Caco-2 (cell line): ENCODE measurements around the gene APOBEC3B. TPM values are rescaled to one million over a fixed set of nuclear protein-coding genes. Genes with fewer than 3 reads are reported as not detected.

Experiments
- BruUV-seq: library from RNA; stranded (reverse); fragments of 400-500 nt; replicated peaks from 2 replicates; lab custom pipeline; 2021; lab: Mats Ljungman, UMichigan
- CTCF ChIA-PET: fragments of 300-600 bp; sonication (Branson Sonifier 250); formaldehyde crosslinking; loops from one replicate; lab custom pipeline; 2022; ENCODE audit warnings: antibody characterized with exemption; lab: Charles Lee
- POLR2A ChIA-PET: fragments of 300-600 bp; sonication (Branson Sonifier 250); formaldehyde crosslinking; loops from one replicate; lab custom pipeline; 2022; ENCODE audit warnings: antibody characterized with exemption; lab: Charles Lee
- DNase-seq, 2 experiments: peaks; one replicate each; pipeline versions ENCODE4 v3.0.0 to v3.0.0-alpha.2; 2020 to 2022
- H3K27me3 ChIP-seq: replicated peaks from 2 replicates; pipeline ENCODE4 v1.6.0; 2011; ENCODE audit warnings: low read length; ENCODE audit not compliant: control insufficient read depth, insufficient read depth
- H3K36me3 ChIP-seq: 2 replicates; pipeline ENCODE4 v1.5.1; 2011; ENCODE audit warnings: low read length; ENCODE audit not compliant: control insufficient read depth, insufficient read depth
- H3K4me1 ChIP-seq: fragments of 250-450 bp; sonication (Bioruptor Pico); 2 replicates; pipeline ENCODE4 v1.5.1; 2020; ENCODE audit warnings: mild to moderate bottlenecking
- H3K4me3 ChIP-seq: 2 replicates; pipeline ENCODE4 v1.5.1; 2011; ENCODE audit warnings: low read depth, mild to moderate bottlenecking, control low read depth, low read length
- H3K9me3 ChIP-seq: fragments of 250-450 bp; sonication (Bioruptor Pico); 2 replicates; pipeline ENCODE4 v1.5.1; 2020; ENCODE audit warnings: mild to moderate bottlenecking, moderate library complexity
- H3K27ac Mint-ChIP-seq: one replicate; pipeline ENCODE4 v1.8.0; 2022; ENCODE audit warnings: mixed read lengths; ENCODE audit not compliant: unreplicated experiment
- H3K27me3 Mint-ChIP-seq: one replicate; pipeline ENCODE4 v1.8.0; 2022; ENCODE audit warnings: mixed read lengths; ENCODE audit not compliant: insufficient read depth, unreplicated experiment
- H3K36me3 Mint-ChIP-seq: one replicate; pipeline ENCODE4 v1.8.0; 2022; ENCODE audit warnings: mild to moderate bottlenecking, mixed read lengths; ENCODE audit not compliant: insufficient read depth, unreplicated experiment
- H3K4me1 Mint-ChIP-seq: one replicate; pipeline ENCODE4 v1.8.0; 2022; ENCODE audit warnings: low read depth, mixed read lengths; ENCODE audit not compliant: unreplicated experiment
- H3K4me3 Mint-ChIP-seq: one replicate; pipeline ENCODE4 v1.8.0; 2022; ENCODE audit warnings: mild to moderate bottlenecking, moderate library complexity, mixed read lengths; ENCODE audit not compliant: unreplicated experiment
- H3K9me3 Mint-ChIP-seq: one replicate; pipeline ENCODE4 v1.8.0; 2022; ENCODE audit warnings: mixed read lengths; ENCODE audit not compliant: unreplicated experiment
- CTCF ChIP-seq, 2 experiments: fragments of 200-600 bp in 1 of 2; IDR thresholded peaks; 1 replicate in 1 of 2; 2 replicates in 1 of 2; pipeline versions ENCODE4 v1.5.1 to v1.8.0; 2011 to 2022; ENCODE audit warnings: antibody characterized with exemption in 1 of 2, control low read depth in 1 of 2, inconsistent platforms in 1 of 2, low read depth in 1 of 2, low read length in 1 of 2, mild to moderate bottlenecking in 1 of 2, moderate library complexity in 1 of 2; ENCODE audit not compliant: insufficient read depth in 1 of 2, severe bottlenecking in 1 of 2, unreplicated experiment in 1 of 2
- intact Hi-C: fragments of 100-400 bp; cut with micrococcal nuclease; formaldehyde crosslinking; loops from one replicate; pipeline ENCODE4 v1.10.0; 2022; ENCODE audit not compliant: unreplicated experiment
- total RNA-seq: library from RNA; stranded (reverse); gene quantifications from 2 replicates; pipeline ENCODE4 v1.2.3, GENCODE V29; 2022

The APOBEC3B gene
- total RNA-seq, 1 experiment from 2014 or later: 55.8 TPM

GRCh38 chr22:38936562-38936961, 45.6 kb upstream of the APOBEC3B start:
- no peaks in the 10 kb centered on the region for H3K36me3 ChIP-seq
- ChIA-PET POLR2A (no interaction called here), CTCF (interaction anchor here (0.6 kb wide), 1 partner anchor 380 kb away, joined by 3 read pairs; no protein-coding TSS in a partner anchor)
- Mint-ChIP-seq H3K27me3 (no peaks in the 10 kb centered on the region), H3K4me3 (no peak overlapping the region), H3K36me3 (no peaks in the 10 kb centered on the region), H3K27ac (no peak overlapping the region), H3K4me1 (no peaks in the 10 kb centered on the region), H3K9me3 (no peaks in the 10 kb centered on the region)
- intact Hi-C loops: no loop called here
- H3K4me3 ChIP-seq: no peak overlapping the region
- no peaks in the 10 kb centered on the region for H3K27me3 ChIP-seq
- BruUV-seq: no TSS peak
- H3K9me3 ChIP-seq: no peaks in the 10 kb centered on the region
- no peaks in the 10 kb centered on the region for H3K4me1 ChIP-seq
- DNase-seq: no peak
- no peak for TF ChIP-seq CTCF (IDR thresholded peaks at IDR 0.05; ENCODE audit: insufficient read depth in 1 of 2, low read depth in 1 of 2, low read length in 1 of 2, severe bottlenecking in 1 of 2, unreplicated experiment in 1 of 2)

GRCh38 chr22:38937036-38937435, 45.1 kb upstream of the APOBEC3B start:
- no peaks in the 10 kb centered on the region for H3K36me3 ChIP-seq
- BruUV-seq: no TSS peak
- intact Hi-C loops: no loop called here
- Mint-ChIP-seq H3K27me3 (no peaks in the 10 kb centered on the region), H3K27ac (no peak overlapping the region), H3K36me3 (no peaks in the 10 kb centered on the region), H3K4me3 (no peak overlapping the region), H3K9me3 (no peaks in the 10 kb centered on the region), H3K4me1 (no peaks in the 10 kb centered on the region)
- DNase-seq: no peak
- CTCF ChIA-PET: no interaction called here
- POLR2A ChIA-PET: no interaction called here
- no peaks in the 10 kb centered on the region for H3K27me3 ChIP-seq
- no peaks in the 10 kb centered on the region for H3K9me3 ChIP-seq
- TF ChIP-seq CTCF (IDR thresholded peaks at IDR 0.05; ENCODE audit: insufficient read depth in 1 of 2, low read depth in 1 of 2, low read length in 1 of 2, severe bottlenecking in 1 of 2, unreplicated experiment in 1 of 2): no peak
- H3K4me1 ChIP-seq: no peaks in the 10 kb centered on the region
- H3K4me3 ChIP-seq: no peak overlapping the region

GRCh38 chr22:38937541-38937940, 44.6 kb upstream of the APOBEC3B start:
- H3K27me3 ChIP-seq: no peaks in the 10 kb centered on the region
- CTCF ChIA-PET: no interaction called here

More at GRCh38 chr22:38937541-38937940, 44.6 kb upstream of the APOBEC3B start:
- no peak overlapping the region for H3K4me3 Mint-ChIP-seq
- no peak for DNase-seq
- Histone ChIP-seq H3K9me3 (no peaks in the 10 kb centered on the region), H3K4me3 (no peak overlapping the region), H3K4me1 (no peaks in the 10 kb centered on the region), H3K36me3 (no peaks in the 10 kb centered on the region)
- no peak overlapping the region for H3K27ac Mint-ChIP-seq
- no peaks in the 10 kb centered on the region for H3K9me3 Mint-ChIP-seq
- H3K4me1 Mint-ChIP-seq: no peaks in the 10 kb centered on the region
- intact Hi-C loops: no loop called here
- H3K36me3 Mint-ChIP-seq: no peaks in the 10 kb centered on the region
- no peak for TF ChIP-seq CTCF (IDR thresholded peaks at IDR 0.05; ENCODE audit: insufficient read depth in 1 of 2, low read depth in 1 of 2, low read length in 1 of 2, severe bottlenecking in 1 of 2, unreplicated experiment in 1 of 2)
- POLR2A ChIA-PET: no interaction called here
- H3K27me3 Mint-ChIP-seq: no peaks in the 10 kb centered on the region
- BruUV-seq: no TSS peak
